Ectodermal cell (in vitro differentiated cells): ENCODE results near the gene CENPX.

Source experiments
- H3K27ac ChIP-seq: 2 replicates; pipeline ENCODE4 v1.7.0; 2013; ENCODE audit warnings: mild to moderate bottlenecking, low read depth, low read length; ENCODE audit not compliant: insufficient read depth, poor library complexity, severe bottlenecking
- H3K27me3 ChIP-seq: 2 replicates; pipeline ENCODE4 v1.7.0; 2013; ENCODE audit warnings: mild to moderate bottlenecking, low read length; ENCODE audit not compliant: insufficient read depth, control insufficient read depth, poor library complexity, severe bottlenecking
- H3K36me3 ChIP-seq: one replicate; pipeline ENCODE4 v1.7.0; 2013; ENCODE audit warnings: low read length; ENCODE audit not compliant: control insufficient read depth, insufficient read depth
- H3K4me1 ChIP-seq: one replicate; pipeline ENCODE4 v1.7.0; 2013; ENCODE audit warnings: low read length; ENCODE audit not compliant: control insufficient read depth, insufficient read depth
- H3K4me3 ChIP-seq: 2 replicates; pipeline ENCODE4 v1.7.0; 2013; ENCODE audit warnings: low read depth, low read length, control low read depth; ENCODE audit not compliant: insufficient read depth
- H3K9me3 ChIP-seq: 2 replicates; pipeline ENCODE4 v1.7.0; 2013; ENCODE audit warnings: mild to moderate bottlenecking, low read length, moderate library complexity; ENCODE audit not compliant: control insufficient read depth
- WGBS, 2 experiments: methylation state at CpG; one replicate each; pipeline ENCODE4 v1.1.7; 2013; ENCODE audit warnings: missing lambda C conversion rate in 2 of 2; 5-methylcytosine and 5-hydroxymethylcytosine counted together

Gene CENPX

GRCh38 chr17:82004517-82005455, 17.9 kb downstream of the CENPX start:
- H3K27ac ChIP-seq: peak overlapping the region; percentile 8
- no peak overlapping the region for H3K4me3 ChIP-seq
- H3K9me3 ChIP-seq: no peaks in the 10 kb centered on the region
- 96% methylated on average over 41 of the region's 41 CpGs for whole genome bisulfite sequencing, 2 experiments
- no peaks in the 10 kb centered on the region for H3K36me3 ChIP-seq
- no peaks in the 10 kb centered on the region for H3K27me3 ChIP-seq
- peaks cover 32% of the 10 kb centered on the region for H3K4me1 ChIP-seq

- Histone ChIP-seq H3K27ac (no peak overlapping the region), H3K9me3 (no peaks in the 10 kb centered on the region), H3K4me1 (peaks cover 32% of the 10 kb centered on the region), H3K36me3 (no peaks in the 10 kb centered on the region), H3K4me3 (no peak overlapping the region), H3K27me3 (no peaks in the 10 kb centered on the region)
- 79 to 84% methylated on average over 53 of the region's 53 CpGs for whole genome bisulfite sequencing, 2 experiments
Observed at GRCh38 chr17:82003411-82004381, 19.0 kb downstream of the CENPX start.

GRCh38 chr17:82001571-82002056, 21.1 kb downstream of the CENPX start:
- no peaks in the 10 kb centered on the region for H3K36me3 ChIP-seq
- 83 to 88% methylated on average over 17 of the region's 17 CpGs for WGBS, 2 experiments
- no peaks in the 10 kb centered on the region for H3K27me3 ChIP-seq
- H3K4me1 ChIP-seq: peaks cover 26% of the 10 kb centered on the region
- no peak overlapping the region for H3K27ac ChIP-seq
- H3K4me3 ChIP-seq: no peak overlapping the region
- H3K9me3 ChIP-seq: no peaks in the 10 kb centered on the region

GRCh38 chr17:82000803-82001570, 21.7 kb downstream of the CENPX start:
- 89 to 90% methylated on average over 32 of the region's 32 CpGs for WGBS, 2 experiments
- Histone ChIP-seq H3K27ac (no peak overlapping the region), H3K4me1 (peaks cover 26% of the 10 kb centered on the region), H3K36me3 (no peaks in the 10 kb centered on the region), H3K4me3 (no peak overlapping the region), H3K9me3 (no peaks in the 10 kb centered on the region), H3K27me3 (no peaks in the 10 kb centered on the region)

- peaks cover 34% of the 10 kb centered on the region for H3K4me1 ChIP-seq
- no peaks in the 10 kb centered on the region for H3K27me3 ChIP-seq
- H3K27ac ChIP-seq: no peak overlapping the region
- no peaks in the 10 kb centered on the region for H3K36me3 ChIP-seq
- no peak overlapping the region for H3K4me3 ChIP-seq
- 90 to 91% methylated on average over 36 of the region's 36 CpGs for WGBS, 2 experiments
- H3K9me3 ChIP-seq: no peaks in the 10 kb centered on the region
Observed at GRCh38 chr17:81999976-82000802, 22.5 kb downstream of the CENPX start.

GRCh38 chr17:81999587-81999975, 23.1 kb downstream of the CENPX start:
- H3K4me1 ChIP-seq: peaks cover 39% of the 10 kb centered on the region
- 93 to 94% methylated on average over 12 of the region's 12 CpGs for WGBS, 2 experiments

GRCh38 chr17:81998691-81999438, 23.8 kb downstream of the CENPX start:
- no peaks in the 10 kb centered on the region for H3K36me3 ChIP-seq
- WGBS, 2 experiments: 94 to 95% methylated on average over 14 of the region's 14 CpGs
- no peak overlapping the region for H3K27ac ChIP-seq
- peaks cover 46% of the 10 kb centered on the region for H3K4me1 ChIP-seq
- H3K27me3 ChIP-seq: no peaks in the 10 kb centered on the region
- H3K4me3 ChIP-seq: no peak overlapping the region
- no peaks in the 10 kb centered on the region for H3K9me3 ChIP-seq

More at GRCh38 chr17:81999587-81999975, 23.1 kb downstream of the CENPX start:
- Histone ChIP-seq H3K36me3 (no peaks in the 10 kb centered on the region), H3K27me3 (no peaks in the 10 kb centered on the region), H3K4me3 (no peak overlapping the region), H3K9me3 (no peaks in the 10 kb centered on the region), H3K27ac (no peak overlapping the region)

- Histone ChIP-seq H3K9me3 (no peaks in the 10 kb centered on the region), H3K4me3 (no peak overlapping the region), H3K4me1 (peaks cover 46% of the 10 kb centered on the region), H3K27ac (peak overlapping the region; percentile 16), H3K36me3 (no peaks in the 10 kb centered on the region), H3K27me3 (no peaks in the 10 kb centered on the region)
- 90 to 95% methylated on average over 7 of the region's 7 CpGs for WGBS, 2 experiments
Observed at GRCh38 chr17:81998212-81998611, 24.5 kb downstream of the CENPX start.
